WTC11 (cell line): Measurements from ENCODE around the gene C1orf167.

Source experiments
- CBFB ChIP-seq: sonication (generic); formaldehyde crosslinking; IDR thresholded peaks from 2 replicates; pipeline ENCODE4 v1.8.1; 2022; ENCODE audit warnings: mild to moderate bottlenecking, low read depth, missing genetic modification reagents
- TCF7 ChIP-seq: sonication (generic); formaldehyde crosslinking; IDR thresholded peaks from 2 replicates; pipeline ENCODE4 v1.8.0; 2022; ENCODE audit warnings: mild to moderate bottlenecking, low read depth, missing genetic modification reagents, moderate library complexity
- TF ChIP-seq, protein P1 (sequence below): sonication (generic); formaldehyde crosslinking; IDR thresholded peaks from 2 replicates; pipeline ENCODE4 v1.8.0; 2022; ENCODE audit warnings: mild to moderate bottlenecking, missing genetic modification reagents
- TF ChIP-seq, protein P2 (sequence below): fragments of 200-600 bp; IDR thresholded peaks from 2 replicates; pipeline ENCODE4 v1.8.0; 2022; ENCODE audit warnings: antibody characterized with exemption

- TF ChIP-seq TCF7 (CRISPR knock-in tag) (no peak), CBFB (CRISPR knock-in tag) (no peak)
- TF ChIP-seq, protein P1, sequence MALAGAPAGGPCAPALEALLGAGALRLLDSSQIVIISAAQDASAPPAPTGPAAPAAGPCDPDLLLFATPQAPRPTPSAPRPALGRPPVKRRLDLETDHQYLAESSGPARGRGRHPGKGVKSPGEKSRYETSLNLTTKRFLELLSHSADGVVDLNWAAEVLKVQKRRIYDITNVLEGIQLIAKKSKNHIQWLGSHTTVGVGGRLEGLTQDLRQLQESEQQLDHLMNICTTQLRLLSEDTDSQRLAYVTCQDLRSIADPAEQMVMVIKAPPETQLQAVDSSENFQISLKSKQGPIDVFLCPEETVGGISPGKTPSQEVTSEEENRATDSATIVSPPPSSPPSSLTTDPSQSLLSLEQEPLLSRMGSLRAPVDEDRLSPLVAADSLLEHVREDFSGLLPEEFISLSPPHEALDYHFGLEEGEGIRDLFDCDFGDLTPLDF (CRISPR knock-in tag), result no peak
- TF ChIP-seq, protein P2, sequence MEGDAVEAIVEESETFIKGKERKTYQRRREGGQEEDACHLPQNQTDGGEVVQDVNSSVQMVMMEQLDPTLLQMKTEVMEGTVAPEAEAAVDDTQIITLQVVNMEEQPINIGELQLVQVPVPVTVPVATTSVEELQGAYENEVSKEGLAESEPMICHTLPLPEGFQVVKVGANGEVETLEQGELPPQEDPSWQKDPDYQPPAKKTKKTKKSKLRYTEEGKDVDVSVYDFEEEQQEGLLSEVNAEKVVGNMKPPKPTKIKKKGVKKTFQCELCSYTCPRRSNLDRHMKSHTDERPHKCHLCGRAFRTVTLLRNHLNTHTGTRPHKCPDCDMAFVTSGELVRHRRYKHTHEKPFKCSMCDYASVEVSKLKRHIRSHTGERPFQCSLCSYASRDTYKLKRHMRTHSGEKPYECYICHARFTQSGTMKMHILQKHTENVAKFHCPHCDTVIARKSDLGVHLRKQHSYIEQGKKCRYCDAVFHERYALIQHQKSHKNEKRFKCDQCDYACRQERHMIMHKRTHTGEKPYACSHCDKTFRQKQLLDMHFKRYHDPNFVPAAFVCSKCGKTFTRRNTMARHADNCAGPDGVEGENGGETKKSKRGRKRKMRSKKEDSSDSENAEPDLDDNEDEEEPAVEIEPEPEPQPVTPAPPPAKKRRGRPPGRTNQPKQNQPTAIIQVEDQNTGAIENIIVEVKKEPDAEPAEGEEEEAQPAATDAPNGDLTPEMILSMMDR, result peak; percentile 96
Observed at GRCh38 chr1:11719313-11720032, 42.5 kb upstream of the C1orf167 start.
